Measurements from ENCODE around the gene FAM83C.
"Not testable (repeated sequence)": the region's sequence is repeated elsewhere in the genome, so short reads cannot be mapped to it uniquely, and the experiment has no call there.

The FAM83C gene

DNA sequence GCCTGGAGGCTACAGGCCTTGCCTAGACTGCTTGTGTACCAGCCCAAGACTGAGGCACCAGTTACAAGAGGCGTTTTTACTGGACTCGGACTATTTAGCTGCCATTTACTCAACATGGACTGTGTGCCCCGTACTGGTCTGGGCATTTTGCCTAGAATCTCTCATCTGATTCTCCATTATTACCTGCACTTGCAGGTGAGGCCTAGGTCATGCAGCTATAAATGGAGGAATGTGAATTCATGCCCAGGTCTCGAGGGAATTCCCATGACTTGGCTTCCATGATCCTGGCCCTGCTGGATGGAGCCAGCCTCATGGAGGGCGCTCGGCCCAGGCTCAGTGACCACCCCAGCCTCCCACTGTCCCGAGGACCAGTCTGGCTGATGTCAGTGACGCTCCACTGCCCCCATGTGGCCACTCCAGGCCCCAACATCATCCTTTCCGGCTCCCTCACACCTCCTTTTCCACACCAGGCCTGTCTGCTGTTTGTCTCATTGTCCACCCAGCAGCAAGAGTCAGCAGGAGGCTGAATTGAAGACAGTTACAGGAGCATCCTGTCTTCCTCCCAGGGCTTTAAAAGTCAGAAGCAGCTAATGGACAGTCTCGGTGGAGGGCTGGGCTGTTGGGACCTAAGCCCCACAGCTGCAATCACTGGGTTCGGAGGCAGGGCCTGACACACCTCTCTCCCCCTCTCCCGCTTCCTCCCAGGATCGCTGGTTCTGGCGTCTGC is 23.0 kb downstream of the FAM83C start:
- TF ChIP-seq TAF1 (IDR thresholded peaks at IDR 0.05; ENCODE audit: borderline replicate concordance, low read depth, low read length) (no peak), POLR2AphosphoS5 (IDR thresholded peaks at IDR 0.05; ENCODE audit: low read depth, low read length) (no peak), POLR2A (IDR thresholded peaks at IDR 0.05; ENCODE audit: low read depth, low read length) (no peak)
- FAIRE-seq, result peak; percentile 82
- DNase-seq (ENCODE audit: insufficient read length), result peak; percentile 69

DNA sequence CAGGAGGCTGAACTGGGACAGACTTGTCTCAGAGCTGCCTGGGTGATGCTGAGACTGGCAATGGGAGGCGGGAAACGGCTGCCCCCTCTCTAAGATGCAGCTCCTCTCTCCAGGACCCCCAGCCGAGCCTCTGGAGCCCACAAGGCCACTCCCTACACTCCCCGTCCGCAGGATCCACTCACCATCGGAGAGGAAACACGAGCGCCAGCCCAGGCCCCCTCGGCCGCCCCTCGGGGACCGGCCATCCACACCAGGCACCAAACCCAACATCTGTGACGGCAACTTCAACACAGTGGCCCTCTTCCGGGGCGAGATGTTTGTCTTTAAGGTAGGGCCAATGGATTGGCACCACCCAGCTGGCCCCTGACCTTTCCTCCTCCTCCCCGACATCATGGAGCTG is 25.1 kb downstream of the FAM83C start:
- DNase-seq (ENCODE audit: insufficient read length) (no peak), FAIRE-seq (no peak)
- no peak for TF ChIP-seq POLR2AphosphoS5 (IDR thresholded peaks at IDR 0.05; ENCODE audit: low read depth, low read length)
- no peak for TF ChIP-seq TAF1 (IDR thresholded peaks at IDR 0.05; ENCODE audit: borderline replicate concordance, low read depth, low read length)
- TF ChIP-seq POLR2A (IDR thresholded peaks at IDR 0.05; ENCODE audit: low read depth, low read length), result no peak

DNA sequence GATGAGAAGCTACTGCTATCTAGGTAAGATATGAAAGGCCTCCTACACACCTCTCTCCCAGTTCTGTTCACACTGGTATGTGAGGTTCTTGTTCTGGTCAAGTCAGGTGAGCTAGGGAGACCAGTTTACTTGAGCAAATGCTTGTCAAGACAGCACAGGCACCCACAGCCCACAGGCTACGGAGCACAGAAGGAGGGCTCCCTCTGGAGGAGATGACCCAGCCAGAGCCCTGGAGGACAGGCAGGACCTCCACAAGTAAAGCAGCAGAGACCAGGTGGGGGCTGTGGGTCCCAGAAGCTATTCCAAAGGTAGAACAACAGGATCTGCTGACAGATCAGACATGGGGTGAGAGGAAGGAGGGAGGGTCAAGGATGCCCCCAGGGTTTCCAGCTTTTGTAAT is 27.5 kb downstream of the FAM83C start:
- no peak for FAIRE-seq
- TF ChIP-seq TAF1 (IDR thresholded peaks at IDR 0.05; ENCODE audit: borderline replicate concordance, low read depth, low read length) (no peak), POLR2A (IDR thresholded peaks at IDR 0.05; ENCODE audit: low read depth, low read length) (no peak), POLR2AphosphoS5 (IDR thresholded peaks at IDR 0.05; ENCODE audit: low read depth, low read length) (no peak)
- no peak for DNase-seq (ENCODE audit: insufficient read length)

- no peak for DNase-seq (ENCODE audit: insufficient read length)
- TF ChIP-seq TAF1 (IDR thresholded peaks at IDR 0.05; ENCODE audit: borderline replicate concordance, low read depth, low read length) (no peak), POLR2A (IDR thresholded peaks at IDR 0.05; ENCODE audit: low read depth, low read length) (no peak), POLR2AphosphoS5 (IDR thresholded peaks at IDR 0.05; ENCODE audit: low read depth, low read length) (no peak)
- FAIRE-seq, result no peak
Measured at GRCh38 chr20:35263532-35264341, 28.5 kb downstream of the FAM83C start.

- not testable (repeated sequence) for FAIRE-seq; DNase-seq (ENCODE audit: insufficient read length)
Measured at GRCh38 chr20:35262731-35263531, 29.3 kb downstream of the FAM83C start.

DNA sequence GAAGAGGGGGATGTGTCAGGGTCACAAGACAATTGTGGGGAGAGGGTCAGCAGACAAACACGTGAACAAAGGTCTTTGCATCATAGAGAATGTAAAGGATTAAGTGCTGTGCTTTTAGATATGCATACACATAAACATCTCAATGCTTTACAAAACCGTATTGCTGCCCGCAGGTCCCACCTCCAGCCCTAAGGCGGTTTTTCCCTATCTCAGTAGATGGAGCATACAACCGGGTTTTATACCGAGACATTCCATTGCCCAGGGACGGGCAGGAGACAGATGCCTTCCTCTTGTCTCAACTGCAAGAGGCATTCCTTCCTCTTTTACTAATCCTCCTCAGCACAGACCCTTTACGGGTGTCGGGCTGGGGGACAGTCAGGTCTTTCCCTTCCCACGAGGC is 29.9 kb downstream of the FAM83C start:
- not testable (repeated sequence) for DNase-seq (ENCODE audit: insufficient read length); FAIRE-seq

DNA sequence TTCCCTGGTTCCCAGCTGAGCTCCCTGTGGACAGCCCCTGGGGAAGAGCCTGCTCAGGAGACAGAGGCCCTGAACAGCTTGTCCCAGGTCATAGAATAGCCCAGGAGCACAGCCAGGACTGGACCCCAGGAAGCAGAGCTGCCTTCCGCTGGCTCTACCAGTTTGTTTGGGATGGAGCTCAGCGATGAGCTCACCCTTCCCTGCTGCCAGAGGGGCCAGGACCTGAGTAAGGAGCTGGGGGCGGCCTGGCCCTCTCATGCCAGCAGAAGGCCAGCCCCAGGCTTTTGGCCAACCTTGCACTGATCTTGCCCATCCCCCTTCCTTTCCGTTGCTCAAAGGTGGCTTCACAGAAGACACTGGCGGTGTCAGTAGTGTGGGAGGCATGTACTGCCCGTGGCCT is 31.8 kb downstream of the FAM83C start:
- no peak for DNase-seq (ENCODE audit: insufficient read length)
- TF ChIP-seq POLR2AphosphoS5 (IDR thresholded peaks at IDR 0.05; ENCODE audit: low read depth, low read length), result no peak
- TF ChIP-seq TAF1 (IDR thresholded peaks at IDR 0.05; ENCODE audit: borderline replicate concordance, low read depth, low read length), result no peak
- TF ChIP-seq POLR2A (IDR thresholded peaks at IDR 0.05; ENCODE audit: low read depth, low read length), result no peak
- FAIRE-seq, result no peak

- no peak for FAIRE-seq
- TF ChIP-seq POLR2AphosphoS5 (IDR thresholded peaks at IDR 0.05; ENCODE audit: low read depth, low read length) (no peak), POLR2A (IDR thresholded peaks at IDR 0.05; ENCODE audit: low read depth, low read length) (no peak), TAF1 (IDR thresholded peaks at IDR 0.05; ENCODE audit: borderline replicate concordance, low read depth, low read length) (no peak)
- no peak for DNase-seq (ENCODE audit: insufficient read length)
Measured at GRCh38 chr20:35257175-35257909, 34.9 kb downstream of the FAM83C start.

GRCh38 chr20:35254448-35254999 is 37.7 kb downstream of the FAM83C start:
- no peak for TF ChIP-seq POLR2A (IDR thresholded peaks at IDR 0.05; ENCODE audit: low read depth, low read length)
- TF ChIP-seq TAF1 (IDR thresholded peaks at IDR 0.05; ENCODE audit: borderline replicate concordance, low read depth, low read length), result no peak
- TF ChIP-seq POLR2AphosphoS5 (IDR thresholded peaks at IDR 0.05; ENCODE audit: low read depth, low read length), result no peak
- no peak for DNase-seq (ENCODE audit: insufficient read length)
- FAIRE-seq, result no peak

GRCh38 chr20:35253010-35253409 is 39.2 kb downstream of the FAM83C start:
- FAIRE-seq (no peak), DNase-seq (ENCODE audit: insufficient read length) (no peak)
- TF ChIP-seq POLR2AphosphoS5 (IDR thresholded peaks at IDR 0.05; ENCODE audit: low read depth, low read length), result no peak
- TF ChIP-seq TAF1 (IDR thresholded peaks at IDR 0.05; ENCODE audit: borderline replicate concordance, low read depth, low read length), result no peak
- TF ChIP-seq POLR2A (IDR thresholded peaks at IDR 0.05; ENCODE audit: low read depth, low read length), result no peak

GRCh38 chr20:35252598-35252997 is 39.6 kb downstream of the FAM83C start:
- not testable (repeated sequence) for DNase-seq (ENCODE audit: insufficient read length); FAIRE-seq

All from GM12892 (cell line).